Measurements from ENCODE around the gene URB1.
"Not testable (repeated sequence)": the region's sequence is repeated elsewhere in the genome, so short reads cannot be mapped to it uniquely, and the experiment has no call there.

The URB1 gene

DNA sequence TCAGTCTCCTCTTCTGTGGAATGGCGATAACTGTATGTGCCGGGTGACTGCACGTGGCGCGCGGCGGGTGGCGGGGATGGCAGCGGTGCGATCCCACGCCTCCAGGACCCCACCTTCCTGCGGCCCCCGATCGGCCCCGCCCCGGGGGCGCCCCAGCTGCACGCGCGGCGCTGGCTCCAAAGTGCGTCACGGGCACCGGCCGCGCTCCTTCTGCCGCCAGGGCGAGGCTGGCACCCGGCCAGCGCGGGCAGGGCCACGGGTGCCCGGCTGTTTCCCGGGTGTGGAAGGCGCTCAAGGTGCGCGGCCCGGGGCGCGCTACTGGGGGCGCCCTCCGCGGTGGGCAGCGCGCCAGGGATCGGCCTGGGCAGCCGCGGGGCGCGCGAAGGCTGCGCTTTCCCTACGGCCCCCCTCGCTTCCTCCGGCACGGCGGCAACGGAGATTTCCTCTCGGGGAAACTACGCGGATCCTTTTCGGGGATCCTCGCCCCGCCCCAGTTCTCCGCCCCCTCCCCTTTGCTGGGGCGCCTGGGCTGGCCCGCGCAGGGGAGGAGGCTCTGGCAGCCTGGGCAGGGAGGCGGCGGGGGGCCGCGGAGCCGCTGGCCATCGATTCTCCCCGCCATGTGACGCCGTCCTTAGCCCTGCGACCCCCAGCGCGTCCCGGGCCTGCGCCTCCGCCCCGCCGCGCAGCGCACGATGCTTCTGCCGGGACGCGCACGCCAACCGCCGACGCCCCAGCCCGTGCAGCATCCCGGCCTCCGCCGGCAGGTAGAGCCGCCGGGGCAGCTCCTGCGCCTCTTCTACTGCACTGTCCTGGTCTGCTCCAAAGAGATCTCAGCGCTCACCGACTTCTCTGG is 19.6 kb upstream of the URB1 start, which contains the start of gene EVA1C:
Gene EVA1C (plus strand): TSS at position 545 of the 853 bp plus-strand sequence. CDS start 148 bp downstream, at position 693.
- peak; percentile 43 for DNase-seq (ENCODE audit: low spot score)

DNA sequence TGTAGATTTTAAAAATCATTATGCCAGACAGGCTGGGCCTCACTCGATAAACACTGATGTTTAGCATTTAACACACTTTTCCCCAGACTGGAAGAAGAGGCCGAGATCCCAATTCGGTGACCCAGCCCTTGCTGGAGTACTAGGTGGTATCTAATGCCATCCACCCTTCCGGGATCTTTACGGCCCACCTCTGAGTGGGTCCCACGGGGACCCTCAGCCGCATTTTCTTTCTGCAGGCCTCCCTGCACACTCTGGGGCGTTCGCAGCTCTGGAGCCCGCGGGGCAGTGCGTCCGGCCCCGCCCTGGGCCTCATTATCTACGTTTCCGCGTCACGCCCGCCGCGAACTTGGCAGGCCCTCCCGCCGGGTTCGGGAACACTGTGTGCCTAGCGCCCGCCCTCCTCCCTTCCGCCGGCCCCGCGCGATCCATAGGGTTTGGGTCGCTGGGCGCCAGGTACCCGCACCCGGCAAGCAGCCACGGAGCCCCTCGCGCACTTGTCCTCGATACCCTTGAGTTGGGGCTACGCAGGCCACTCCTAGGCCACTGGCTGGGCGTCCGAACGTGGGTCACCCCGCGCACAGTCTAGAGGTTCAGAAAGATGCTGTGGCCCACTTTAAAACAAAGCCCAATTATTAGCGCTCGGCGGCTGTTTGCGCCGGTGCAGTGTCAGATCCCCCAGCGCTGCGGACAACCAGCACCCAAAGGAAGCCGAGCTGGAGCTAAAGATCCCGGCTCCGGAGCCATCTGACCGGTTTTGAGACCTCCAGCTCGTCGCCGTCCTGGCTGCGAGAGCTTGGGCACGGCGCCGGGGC is 18.7 kb upstream of the URB1 start:
- DNase-seq (ENCODE audit: low spot score) = peak; percentile 37

DNA sequence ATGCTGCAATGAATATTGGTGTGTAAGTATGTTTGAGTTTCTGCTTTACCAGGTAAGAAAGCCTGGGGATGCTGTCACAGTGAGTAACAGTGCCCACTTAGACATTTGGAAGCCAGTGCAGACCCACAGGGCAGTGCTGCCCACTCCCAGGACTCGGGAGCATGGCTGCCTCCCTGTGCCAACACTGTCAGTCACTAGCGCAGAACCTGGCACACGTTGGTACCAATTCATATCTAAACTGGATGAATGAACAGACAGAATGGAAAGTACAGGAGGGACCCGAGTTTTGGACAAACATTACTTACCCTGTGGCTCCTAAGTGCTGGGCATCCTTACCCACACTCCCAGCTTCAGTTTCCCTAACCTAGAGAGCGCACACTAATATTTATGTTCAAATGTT is 18.1 kb upstream of the URB1 start:
- no peak for DNase-seq (ENCODE audit: low spot score)

DNA sequence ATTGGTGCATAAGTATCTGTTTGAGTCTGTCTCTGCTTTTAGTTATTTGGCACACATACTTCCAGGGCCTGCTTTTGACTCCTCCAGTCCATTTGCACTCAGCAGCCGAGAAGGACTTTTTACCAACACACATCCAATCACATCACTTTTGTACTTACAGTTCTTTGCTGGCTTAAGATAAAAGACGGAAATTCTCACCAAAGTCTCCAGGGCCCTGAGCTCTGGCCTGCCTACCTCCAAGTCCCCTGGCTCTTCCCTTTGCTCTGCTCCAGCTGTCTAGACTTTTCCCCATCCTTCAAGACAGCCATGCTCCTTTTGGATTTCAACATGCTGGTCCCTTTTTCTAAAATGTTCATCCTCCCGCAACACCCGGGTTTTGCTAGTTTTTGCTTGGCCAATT is 17.5 kb upstream of the URB1 start:
- DNase-seq (ENCODE audit: low spot score) = no peak

DNA sequence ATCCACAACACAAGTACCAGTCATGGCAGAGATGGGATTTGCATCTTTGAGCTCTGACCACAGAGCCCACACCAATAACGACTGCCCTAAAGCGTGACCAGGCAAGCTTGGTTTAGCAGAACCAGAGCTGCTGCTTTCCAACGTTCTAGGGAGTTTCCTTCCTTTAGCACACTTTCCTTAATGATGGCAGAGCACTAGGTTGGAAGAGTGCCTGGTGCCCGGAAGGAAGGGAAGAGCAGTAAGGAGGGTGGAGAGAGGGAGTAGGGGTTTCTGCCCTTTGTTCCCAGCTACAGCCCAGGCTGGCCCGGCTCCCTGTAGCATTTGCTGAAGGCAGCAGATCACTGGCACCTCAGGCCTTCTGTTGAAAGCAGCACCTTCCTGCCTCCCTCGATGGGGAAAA is 13.6 kb upstream of the URB1 start:
- no peak for DNase-seq (ENCODE audit: low spot score)

DNA sequence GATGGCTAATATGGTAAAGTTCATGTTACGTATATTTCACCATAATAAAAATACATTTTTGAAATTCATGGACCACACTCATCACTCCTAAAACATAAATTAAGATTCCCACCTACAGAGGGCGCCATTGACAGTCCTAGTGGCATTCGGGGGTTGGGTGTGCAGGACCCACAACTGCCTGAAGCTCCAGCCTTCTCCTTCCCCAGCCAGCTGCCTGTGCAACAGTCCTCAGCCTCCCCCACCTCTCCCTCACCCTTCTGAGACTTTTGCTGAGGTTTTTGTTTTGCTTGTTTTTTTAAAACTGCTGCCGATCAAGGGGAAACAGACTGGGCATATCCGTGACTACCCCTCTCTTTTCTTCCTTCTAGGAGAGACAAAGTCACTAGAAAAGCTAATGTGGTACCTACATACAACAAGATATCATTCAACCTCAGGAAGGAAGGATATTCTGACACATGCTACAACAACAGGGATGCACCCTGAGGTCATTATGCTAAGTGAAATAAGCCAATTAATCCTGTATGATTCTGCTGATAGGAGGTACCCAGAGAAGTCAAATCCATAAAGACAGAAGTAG is 10.5 kb upstream of the URB1 start:
- DNase-seq (ENCODE audit: low spot score) = peak; percentile 82

DNA sequence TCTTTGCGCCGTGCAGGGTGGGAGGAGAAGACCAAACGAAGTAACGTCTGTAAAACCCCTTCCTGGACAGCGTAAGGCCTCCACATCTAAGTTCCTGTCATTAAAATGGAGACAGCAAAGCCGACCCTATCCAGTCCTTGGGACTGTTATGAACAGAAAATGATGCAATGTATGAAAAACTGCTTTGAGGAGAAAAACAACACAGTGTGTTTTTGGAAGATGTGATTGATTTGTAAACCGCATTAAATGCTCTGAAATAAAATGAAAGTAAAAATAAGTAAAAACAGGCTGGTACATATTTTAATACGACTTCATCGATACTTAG is 827 bp upstream of the URB1 start:
- no peak for DNase-seq (ENCODE audit: low spot score)

DNA sequence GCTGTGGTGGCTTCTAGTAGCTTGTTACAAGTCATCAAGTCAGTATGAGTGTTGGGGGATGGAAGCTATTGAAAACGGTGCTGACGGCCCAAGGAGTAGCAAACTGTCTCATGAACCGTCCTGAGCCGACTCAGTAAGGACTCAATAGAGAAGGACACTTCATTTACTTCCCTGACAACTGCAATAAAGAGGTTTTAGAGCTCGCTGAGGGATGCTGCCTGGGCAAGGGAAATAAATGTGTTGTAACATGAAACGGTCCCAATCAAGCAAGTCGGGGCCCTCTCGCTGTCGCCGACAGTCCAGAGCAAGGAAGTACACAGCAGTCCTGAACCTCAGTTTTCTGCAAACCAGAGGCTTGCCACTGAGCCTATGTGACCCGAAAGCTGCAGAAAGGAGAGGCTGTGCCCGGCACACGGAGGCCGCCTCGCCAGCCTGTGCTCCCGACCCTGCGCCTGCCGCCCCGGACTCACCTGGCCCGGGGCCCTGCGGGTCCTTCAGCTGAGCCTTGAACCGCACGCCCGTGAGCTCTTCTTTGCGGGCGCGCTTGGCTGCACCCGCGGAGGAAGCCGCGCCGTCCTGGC is 423 bp downstream of the URB1 start:
- DNase-seq (ENCODE audit: low spot score) = no peak

DNA sequence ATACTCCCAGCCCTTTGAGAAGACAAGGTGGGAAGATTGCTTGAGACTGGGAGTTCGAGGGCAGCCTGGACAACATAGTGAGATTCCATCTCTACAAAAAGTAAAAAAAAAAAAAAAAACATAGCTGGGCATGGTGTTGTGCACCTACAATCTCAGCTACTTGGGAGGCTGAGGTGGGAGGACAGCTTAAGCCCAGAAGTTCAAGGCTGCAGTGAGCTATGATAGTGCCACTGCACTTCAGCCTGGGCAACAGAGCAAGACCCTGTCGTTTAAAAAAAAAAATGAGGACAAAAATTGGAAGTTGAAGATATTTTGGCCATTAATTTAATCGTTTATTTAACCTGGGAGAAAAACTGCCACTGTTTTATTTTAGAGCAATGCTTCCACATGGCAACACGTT is 1.1 kb downstream of the URB1 start:
- no peak for DNase-seq (ENCODE audit: low spot score)

DNA sequence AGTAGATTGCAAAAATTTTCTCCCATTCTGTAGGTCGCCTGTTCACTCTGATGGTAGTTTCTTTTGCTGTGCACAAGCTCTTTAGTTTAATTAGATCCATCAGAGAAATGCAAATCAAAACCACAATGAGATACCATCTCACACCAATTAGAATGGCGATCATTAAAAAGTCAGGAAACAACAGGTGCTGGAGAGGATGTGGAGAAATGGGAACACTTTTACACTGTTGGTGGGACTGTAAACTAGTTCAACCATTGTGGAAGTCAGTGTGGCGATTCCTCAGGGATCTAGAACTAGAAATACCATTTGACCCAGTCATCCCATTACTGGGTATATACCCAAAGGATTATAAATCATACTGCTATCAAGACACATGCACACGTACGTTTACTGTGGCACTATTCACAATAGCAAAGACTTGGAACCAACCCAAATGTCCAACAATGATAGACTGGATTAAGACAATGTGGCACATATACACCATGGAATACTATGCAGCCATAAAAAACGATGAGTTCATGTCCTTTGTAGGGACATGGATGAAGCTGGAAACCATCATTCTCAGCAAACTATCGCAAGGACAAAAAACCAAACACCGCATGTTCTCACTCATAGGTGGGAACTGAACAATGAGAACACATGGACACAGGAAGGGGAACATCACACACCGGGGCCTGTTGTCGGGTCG is 2.1 kb downstream of the URB1 start:
- DNase-seq (ENCODE audit: low spot score) = not testable (repeated sequence)

DNA sequence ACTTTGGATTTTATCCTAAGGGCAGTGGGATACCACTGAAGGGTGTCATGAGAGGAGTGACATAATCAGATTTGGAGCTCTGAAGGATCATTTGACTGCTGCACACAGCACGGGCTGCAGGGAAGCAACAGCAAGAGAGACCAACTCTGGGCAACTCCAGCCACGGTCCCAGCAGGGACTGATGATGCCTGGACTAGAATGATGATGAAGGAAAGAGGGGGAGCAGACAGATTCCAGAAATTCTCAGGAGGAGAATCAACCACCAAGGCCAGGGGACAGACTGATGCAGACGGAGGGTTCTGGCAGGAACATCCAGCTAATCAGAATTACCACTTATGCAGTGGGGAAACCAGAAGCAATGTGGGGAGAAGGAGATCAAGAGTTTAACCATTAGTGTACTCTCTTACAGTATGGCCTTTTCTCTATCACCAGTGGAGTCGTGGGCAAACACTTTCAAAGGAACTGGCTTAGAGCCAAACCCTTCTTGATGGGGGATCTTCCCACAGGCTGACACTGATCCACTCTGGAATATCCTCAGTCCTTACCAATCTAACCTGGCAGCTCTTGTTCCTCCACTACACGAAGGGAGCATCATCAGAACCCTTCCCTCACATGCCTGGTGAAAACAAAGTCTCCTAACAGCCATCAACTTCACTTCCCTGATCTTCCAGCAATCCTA is 3.3 kb downstream of the URB1 start:
- no peak for DNase-seq (ENCODE audit: low spot score)

DNA sequence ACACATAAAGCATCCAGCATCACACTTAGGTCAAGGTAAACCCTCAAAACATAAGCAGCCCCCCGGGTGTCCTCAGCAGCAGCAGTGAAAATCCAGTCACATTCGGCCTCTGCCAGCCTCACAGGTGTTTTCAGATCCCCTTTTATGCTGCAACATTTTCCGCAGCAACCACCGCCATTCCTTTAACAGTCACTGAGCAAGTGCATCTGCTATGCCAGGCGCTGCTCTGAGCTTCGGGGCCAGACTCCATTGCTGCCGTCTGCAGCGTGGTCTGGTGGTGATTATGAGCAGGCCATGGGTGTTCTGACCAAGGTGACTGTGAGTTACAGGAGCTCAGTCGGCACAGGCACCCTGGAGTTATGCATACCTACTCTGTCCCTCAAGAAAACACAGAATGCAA is 4.5 kb downstream of the URB1 start:
- DNase-seq (ENCODE audit: low spot score) = no peak

DNA sequence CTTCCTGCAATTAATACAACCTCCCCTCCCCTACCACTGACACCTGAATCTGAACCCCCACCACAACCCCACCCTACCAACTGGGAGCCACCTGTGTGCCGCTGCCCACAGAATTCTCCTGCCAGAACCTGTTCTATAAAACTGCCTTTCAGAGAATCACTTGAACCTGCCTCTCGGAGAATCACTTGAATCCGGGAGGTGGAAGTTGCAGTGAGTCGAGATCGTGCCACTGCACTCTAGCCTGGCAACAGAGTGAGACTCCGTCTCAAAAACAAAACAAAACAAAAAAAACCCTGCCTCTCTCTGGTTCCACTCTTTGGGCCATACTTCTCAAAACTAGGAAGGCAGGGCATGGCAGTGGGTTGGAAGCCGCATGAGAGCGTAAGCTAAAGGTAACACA is 5.7 kb downstream of the URB1 start:
- DNase-seq (ENCODE audit: low spot score) = no peak

DNA sequence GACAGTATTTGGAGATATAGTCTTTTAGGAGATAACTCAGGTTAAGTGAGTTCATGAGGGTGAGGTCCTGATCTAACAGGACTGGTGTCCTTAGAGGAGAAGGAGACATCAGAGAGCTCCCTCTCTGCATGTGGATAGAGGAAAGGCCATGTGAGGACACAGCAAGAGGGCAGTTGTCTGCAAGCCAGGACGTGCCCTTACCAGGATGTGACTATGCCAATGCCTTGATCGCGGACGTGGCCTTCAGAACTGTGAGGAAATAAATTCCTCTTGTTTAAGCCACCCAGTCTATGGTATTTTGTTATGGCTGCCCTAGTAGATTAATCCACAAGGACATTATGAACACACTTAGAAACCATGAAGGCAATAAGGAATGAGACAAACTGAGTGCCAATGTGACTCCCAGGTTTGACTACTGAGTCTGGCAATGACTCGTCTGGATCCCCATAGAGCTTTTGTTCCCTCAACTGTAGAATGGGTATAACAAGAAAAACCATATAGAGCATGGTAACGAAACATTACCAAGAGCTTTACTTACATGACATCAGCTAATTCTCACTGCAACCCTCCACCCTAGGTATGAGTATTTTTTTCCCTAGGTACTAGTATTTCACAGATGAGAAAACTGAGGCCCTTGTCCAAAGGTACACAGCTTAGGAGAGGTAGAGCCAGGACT is 6.5 kb downstream of the URB1 start:
- peak; percentile 40 for DNase-seq (ENCODE audit: low spot score)

DNA sequence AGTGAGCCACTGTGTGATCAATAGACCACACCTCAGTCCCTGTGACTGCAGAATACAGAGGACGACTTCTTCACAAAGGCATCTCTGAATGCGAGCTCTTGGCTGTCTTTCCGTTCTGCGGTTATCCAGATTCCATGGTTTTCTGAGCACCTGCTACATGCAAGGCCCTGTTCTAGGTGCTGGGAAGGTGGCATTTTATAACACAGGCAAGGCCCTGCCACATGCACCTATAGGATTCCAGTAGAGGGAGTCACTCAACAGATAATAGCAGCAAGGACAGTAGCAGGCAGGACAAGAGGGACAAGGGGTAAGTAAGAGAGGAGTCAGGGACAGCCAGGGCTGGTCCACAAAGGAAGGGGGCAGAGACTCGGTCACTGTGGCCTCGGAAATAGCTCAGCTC is 9.0 kb downstream of the URB1 start:
- DNase-seq (ENCODE audit: low spot score) = no peak

DNA sequence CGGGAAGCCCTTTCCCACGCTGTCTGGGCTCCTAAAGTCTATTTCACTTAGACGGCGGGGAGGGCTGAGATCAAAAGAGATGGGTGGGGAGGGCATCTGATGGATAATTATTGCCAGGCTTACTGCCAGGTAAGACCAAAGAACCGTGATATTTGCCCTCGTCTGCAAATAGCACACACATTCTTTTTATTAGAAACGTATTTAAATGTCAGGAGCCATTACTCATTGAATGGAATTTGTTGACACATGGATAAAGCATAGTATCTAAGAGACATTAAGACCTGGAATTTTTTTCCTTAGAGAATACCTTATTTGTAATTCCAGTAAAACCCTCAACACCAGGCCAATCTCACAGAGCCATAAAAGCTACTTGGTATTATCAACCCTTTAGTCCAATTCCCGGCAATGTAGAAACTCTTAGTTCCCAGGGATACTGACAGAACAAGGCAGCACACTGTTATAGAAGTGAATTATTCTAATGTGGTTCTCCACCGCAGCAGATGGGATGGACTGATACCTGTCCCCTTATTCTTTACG is 10.6 kb downstream of the URB1 start:
- DNase-seq (ENCODE audit: low spot score) = no peak

DNA sequence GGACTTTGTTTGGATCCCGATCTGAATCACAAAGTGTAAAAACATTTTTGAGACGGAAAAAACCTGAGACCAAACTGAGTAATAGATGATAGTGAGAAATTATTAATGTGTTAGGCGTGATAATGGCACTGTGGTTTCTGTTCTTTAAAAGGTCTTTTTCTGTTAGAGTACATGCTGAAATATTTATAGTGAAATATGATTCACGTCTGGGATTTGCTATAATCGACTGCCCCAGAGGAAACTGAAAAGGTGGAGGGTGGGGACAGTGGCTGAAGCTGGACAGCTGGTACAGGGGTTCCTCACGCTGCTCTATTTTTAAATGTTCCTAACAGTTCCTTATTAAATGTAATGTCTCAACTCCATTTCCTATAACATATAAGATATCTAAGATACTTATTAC is 11.2 kb downstream of the URB1 start:
- DNase-seq (ENCODE audit: low spot score) = no peak

DNA sequence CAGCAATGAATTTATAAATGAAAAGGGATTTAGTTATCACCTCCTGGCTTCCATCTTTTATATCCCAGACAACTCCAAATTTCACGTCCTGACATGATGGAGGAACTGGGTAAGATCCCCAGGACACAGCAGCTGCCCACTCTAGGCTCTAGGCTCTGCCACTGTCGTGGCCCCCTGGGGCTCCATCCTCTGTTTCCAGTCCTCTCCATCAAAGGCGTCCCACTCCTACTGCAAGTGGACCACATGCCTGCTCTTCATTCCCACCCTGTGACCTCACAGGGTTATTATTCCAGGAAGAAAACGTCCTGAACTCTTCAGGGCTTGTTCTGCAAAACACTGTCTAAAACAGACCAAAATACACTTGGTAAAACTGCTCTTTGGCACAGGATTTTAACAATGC is 11.9 kb downstream of the URB1 start:
- DNase-seq (ENCODE audit: low spot score) = no peak

DNA sequence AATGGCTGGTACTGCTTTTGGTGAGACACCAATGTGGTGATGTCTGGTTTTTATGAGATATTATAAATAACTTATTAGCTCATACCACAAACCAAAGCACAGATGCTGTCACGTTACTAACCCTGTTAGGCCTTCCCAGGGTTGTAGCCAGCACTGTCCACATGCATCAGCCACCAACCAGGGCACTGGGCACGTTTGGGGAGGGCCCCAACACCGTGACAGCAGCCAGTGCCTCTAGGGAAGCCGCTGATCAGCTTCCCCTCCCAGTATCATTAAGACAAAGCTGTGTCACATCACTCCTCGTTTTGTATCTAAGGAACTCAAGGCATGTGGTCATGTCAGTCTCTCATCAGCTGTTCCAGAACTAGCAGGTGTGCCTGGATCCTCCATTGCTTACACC is 13.9 kb downstream of the URB1 start:
- no peak for DNase-seq (ENCODE audit: low spot score)

DNA sequence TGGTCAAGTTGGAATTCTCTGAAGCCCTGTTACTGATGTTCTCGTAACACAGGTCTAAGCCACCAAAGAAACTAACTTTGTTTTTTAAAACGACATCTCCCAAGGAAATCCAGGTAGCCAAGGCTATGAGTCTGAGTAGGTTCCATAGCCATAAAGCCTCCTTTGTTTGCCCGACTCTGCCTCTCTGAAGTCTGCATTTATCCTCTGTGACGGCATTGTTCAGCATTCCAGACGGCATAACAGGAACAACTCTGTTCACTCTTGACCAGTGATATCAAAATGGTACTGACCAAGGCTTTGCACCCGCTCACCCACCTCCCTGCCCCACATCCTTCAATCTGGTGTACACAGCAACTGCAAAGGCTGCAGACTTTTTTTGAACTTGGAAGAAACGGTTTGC is 14.8 kb downstream of the URB1 start:
- DNase-seq (ENCODE audit: low spot score) = no peak

DNA sequence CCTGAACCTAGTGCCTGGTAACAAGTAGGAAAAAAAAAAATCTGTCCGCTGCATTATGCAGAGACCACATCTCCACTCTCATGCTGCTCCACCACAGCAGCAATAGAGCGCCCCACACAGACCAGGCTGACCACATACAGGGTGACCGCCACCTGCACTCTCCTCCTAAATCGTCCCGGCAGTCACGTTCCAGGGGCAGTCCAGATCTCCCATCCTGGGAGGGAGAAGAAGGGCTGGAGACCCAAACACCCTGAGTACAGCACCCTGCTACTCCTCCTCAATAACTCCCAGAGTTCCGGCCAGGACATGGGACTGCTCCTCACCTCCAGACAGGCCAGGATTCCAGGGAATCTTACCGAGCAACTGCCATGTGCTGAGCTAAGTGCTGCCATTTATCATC is 15.3 kb downstream of the URB1 start:
- DNase-seq (ENCODE audit: low spot score) = no peak
